ENCODE measurements around the gene MMAA.
"Not testable (repeated sequence)": the region's sequence is repeated elsewhere in the genome, so short reads cannot be mapped to it uniquely, and the experiment has no call there.

The MMAA gene

DNA sequence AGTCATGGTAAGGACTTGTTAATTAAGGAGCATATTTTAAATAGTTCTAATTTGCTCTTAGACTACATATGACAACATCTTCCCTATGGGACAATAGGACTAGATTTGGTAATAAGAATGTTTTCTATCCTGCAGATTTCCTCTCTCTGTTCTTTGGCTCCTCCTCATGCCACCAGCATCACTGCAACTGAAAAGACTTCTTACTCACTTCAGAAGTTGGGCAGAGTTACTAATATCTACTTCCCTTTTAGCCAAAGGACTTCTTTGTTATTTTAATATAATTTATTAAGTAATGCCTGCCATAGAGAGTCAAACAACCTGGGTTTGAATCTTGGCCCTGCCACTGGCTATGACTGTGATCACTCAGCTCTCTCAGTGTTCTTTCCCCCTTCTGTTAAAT is 16.4 kb downstream of the MMAA start:
- no peak for DNase-seq

DNA sequence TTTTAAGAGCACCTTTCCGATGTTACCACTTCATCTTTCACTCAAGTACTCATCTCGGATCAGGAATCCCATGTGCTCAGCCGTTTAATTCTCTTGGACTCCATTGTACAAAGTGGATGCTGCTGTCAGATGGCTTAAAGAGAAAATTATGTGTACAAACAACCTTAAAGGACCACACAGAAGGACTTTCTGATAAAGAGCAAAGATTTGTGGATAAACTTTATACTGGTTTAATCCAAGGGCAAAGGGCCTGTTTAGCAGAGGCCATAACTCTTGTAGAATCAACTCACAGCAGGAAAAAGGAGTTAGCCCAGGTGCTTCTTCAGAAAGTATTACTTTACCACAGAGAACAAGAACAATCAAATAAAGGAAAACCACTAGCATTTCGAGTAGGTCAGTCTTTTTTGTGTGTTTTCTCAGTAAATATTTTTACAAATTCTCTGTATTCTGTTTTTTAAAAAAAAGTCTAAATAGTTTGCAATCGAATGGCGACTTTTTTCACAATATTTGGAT is 20.1 kb downstream of the MMAA start:
- no peak for DNase-seq

DNA sequence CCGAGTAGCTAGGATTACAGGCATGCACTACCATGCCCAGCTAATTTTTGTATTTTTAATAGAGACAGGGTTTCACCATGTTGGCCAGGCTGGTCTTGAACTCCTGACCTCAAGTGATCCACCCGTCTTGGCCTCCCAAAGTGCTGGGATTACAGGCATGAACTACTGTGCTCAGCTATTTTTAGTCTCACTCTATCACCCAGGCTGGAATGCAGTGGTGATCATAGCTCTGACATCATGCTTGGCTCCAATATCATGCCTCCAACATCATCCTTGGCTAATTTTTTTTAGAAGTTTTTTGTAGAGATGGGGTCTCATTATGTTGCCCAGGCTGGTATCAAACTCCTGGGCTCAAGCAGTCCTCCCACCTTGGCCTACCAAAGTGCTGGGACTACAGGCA is 21.1 kb downstream of the MMAA start:
- peak; percentile 75 for DNase-seq

DNA sequence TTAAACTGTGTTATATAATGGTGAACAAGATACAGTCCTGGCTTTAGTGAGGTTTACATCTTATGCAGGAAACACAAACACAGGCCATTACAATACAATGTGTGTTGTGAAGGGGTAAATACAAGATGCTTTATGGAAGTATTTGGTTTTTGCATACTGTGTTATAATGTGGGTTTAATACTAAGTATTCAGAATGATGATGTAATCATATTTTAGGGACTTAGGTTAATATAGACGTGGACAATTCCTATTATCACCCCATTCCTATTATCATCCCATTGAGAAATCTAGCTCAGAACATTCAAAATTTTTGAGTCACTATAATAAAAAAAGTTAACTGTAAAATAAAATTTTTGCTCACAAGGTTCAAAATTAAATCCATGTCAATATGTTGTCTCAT is 24.1 kb downstream of the MMAA start:
- DNase-seq = no peak

DNA sequence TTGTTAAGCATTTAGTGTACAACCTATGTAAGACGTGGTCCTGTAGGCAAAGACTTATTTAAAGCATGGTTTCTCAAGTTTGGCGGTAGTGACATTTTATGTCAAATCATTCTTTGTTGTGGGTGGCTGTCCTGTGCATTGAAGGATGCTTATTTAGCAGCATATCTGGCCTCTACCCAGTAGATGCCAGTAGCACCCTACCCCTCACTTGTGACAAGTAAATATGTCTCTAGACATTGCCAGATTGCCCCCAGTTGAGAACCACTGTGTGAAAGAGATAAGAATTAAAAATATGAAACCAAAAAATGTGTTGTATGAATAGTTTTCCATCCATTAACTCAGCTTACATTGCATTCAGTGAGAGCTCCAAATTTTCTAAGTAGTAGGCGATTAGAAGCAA is 25.5 kb downstream of the MMAA start:
- peak; percentile 5 for DNase-seq

DNA sequence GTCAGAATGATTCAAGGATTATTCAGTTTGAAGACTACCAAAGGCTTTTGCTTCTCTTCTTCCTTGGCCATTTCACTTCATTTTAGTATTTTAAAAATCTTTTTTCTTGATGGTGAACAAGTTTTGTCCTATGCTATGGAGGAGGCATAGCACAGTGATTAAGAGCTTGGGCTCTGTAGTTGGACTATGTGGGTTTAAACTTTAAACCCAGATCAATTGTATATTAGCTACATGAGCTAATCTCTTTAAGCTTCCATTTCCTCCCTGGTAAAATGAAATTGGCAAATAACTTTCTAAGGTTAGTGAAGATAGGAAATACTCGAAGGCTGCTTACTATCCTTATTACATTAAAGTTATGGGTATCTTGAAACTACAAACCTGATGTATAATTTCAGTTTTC is 37.0 kb downstream of the MMAA start:
- no peak for DNase-seq

DNA sequence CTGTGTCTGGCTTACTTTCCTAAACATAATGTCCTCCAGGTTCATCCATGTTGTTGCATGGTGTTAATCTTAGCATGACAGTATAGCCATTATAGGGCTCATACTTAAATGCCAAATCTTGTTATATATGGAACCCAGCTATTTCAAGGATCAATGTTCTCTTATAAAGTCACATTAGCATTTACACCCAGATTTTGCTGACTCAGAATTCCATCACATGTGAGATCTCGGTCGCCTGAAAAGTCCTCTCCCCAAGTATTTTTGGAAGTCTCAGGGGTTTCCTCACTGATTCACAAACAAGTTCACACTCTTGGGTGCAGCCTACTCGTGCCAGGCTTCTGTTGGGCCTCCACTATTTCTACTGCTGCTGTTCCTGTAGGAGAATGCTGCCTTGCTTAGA is 40.9 kb downstream of the MMAA start:
- no peak for DNase-seq

DNA sequence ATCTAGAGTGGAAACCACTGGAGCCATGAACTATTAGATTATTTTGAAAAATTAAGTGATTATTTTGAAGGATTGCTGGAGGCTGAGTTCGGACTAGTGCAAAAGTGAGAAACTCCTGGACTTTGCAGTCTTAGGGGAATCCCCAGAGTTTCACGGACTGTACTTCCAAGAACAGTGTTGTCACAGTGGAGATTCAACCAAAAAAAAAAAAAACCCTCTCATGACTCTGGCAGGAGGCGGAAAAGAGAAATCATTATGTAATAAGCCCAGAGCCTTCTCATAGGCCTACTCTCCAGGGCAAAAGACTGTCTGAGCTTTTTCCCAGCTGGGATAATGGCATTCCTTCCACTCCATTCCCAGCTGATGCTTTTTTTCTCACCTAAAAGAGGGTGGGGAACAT is 44.0 kb downstream of the MMAA start:
- no peak for DNase-seq

DNA sequence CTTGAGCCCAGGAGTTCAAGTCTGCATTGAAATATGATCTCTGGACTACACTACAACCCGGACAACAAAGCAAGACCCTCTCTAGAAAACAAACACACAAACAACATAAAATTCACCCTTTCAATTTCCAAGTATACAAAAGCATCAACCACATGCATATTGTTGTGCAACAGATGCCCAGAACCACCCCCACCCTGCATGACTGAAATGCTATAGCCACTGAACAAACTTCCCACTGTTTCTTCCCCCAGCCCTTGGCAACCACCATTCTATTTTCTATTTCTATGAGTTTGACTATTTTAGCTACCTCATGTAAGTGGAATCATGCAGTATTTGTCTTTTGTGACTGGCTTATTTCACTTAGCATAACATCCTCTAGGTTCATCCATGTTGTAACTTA is 46.6 kb downstream of the MMAA start:
- no peak for DNase-seq

DNA sequence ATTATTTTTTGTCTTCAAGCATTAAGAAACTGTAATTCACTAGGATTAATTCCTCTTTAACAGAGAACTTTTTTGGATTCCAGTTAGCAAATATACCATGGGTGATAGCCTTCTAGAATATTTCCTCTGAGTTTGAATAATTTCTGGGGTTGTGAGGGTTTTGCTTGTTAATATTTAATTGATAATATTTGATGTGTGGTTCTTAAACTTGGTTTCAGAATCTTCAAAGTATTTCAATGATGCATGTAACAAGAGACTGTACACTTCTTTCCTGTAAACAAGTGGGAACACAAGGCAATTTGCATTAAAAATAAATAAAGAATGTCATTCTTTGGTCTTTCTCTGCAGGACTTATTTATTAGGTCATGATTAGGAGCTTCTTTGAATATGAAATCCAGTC is 51.2 kb downstream of the MMAA start:
- DNase-seq = no peak

DNA sequence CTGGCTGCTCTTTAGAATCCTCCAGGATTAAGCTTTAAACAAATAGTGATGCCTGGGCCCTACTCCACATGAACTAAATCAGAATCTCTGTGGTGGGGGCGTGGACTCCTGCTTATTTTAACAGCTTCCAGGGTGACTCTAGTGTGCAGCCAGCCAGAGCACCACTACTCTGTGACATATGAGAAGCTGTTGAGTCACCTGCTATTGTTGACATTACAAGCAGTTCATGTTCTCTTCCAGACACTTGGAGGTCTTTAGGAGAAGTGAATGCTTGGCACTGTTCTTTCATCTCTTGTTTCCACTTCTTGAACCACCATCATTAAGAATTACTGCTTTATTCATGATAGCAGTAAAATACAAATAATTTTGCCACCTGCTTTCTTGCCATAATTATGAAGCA is 60.3 kb downstream of the MMAA start:
- peak; percentile 76 for DNase-seq

DNA sequence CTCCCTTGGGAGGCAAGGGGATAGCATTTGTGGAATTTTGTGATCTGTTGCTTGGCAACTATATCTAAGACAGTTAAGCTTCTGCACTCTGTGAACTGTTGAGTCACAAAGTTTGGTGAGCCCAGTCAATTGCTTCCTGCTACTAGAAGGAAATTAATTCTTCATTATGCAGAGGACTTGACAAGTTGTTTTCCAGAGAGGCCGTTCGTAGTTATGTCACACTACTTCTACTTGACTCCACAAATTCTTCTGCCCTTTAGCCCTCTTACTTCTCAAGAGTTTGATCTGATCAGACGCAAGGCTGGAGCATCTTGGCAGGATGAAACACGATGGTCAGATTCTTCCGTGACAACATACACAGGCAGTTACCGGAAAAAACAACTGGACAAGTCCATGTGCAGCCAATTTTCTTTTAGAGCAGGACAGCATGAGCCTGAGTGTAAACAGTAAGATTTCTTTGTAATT is 60.8 kb downstream of the MMAA start, which contains the start of gene C4orf51:
Gene C4orf51, plus strand, starts transcription at position 156 of the 465 bp plus-strand sequence. Its CDS starts 58 bp downstream, at position 214.
- DNase-seq = peak; percentile 62

DNA sequence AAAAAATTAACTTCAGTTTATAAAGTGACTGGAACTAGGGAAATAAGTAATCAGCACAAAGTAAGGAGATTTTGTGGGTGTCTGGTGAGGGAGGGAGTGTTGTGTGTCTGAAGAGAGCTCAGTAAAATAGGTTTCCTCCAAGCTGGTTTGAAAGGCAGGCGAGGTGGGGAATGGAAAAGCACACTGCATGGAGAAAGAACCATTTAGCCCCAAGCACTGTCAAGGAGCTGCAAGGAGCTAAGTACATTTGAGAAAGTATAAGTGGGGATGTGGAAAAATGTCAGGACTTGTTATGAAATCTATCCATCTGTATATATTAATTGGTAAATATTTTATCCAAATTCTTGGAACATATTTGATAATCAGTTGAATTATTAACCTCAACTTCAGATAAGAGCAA is 61.7 kb downstream of the MMAA start:
- no peak for DNase-seq

DNA sequence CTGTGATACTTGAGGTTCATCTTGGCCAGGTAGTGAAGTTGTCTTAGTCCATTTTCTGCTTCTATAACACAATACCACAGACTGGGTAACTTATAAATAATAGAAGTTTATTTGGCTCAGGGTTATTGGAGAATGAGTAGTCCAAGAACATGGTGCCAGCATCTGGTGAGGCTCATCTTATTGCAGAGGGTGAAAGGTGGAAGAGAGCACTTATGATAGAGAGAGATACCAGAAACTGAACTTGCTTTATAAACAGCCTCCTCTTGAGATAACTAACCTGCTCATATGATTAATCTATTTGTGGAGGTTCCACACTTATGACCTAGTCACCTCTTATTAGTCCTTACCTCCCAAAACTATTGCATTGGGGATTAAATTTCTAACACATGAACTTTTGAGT is 62.3 kb downstream of the MMAA start:
- no peak for DNase-seq

DNA sequence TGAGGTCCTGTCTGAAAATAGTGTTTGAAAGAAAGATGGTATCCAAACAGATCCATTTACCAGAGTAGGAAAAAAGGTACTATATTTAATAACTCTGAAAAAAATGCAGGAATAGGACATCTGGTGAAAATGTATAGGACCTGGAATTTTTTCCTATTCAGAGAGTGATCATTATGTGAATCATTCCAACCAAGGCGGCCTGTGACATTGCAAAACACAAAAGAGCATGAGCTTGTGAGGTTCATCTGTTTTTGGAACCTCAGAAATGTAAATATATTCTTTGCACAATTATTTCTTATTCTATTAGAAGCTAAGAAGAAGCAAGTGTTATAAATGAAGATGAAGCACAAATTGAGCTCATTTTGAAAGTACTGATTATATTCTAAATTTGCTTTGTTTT is 62.8 kb downstream of the MMAA start:
- peak; percentile 43 for DNase-seq

DNA sequence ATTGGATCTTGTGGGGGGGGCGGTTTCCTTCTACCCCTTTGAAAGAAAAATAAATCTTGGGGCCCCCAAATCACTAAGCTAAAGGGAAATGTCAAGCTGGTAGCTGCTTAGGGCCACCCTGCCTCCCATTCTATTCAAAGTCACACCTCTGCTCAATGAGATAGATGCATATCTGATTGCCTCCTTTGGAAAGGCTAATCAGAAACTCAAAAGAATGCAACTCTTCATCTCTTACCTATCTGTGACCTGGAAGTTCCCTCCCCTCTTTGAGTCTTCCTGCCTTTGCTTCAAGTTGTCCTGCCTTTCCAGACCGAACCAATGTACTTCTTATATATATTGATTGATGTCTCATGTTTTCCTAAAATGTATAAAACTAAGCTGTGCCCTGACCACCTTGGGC is 67.8 kb downstream of the MMAA start:
- no peak for DNase-seq

DNA sequence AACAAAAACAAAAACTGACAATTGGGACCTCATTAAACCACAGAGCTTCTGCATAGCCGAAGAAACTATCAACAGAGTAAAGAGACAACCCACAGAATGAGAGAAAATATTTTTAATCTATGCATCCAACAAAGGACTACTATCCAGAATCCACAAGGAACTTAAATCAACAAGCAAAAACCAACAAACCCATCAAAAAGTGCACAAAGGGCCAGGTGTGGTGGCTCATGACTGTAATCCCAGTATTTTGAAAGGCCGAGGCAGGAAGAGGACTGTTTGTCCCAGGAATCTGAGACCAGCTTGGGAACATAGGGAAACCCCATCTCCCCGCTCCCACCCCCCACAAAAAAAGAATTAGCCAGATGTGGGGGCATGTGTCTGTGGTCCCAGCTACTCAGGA is 71.4 kb downstream of the MMAA start:
- no peak for DNase-seq

DNA sequence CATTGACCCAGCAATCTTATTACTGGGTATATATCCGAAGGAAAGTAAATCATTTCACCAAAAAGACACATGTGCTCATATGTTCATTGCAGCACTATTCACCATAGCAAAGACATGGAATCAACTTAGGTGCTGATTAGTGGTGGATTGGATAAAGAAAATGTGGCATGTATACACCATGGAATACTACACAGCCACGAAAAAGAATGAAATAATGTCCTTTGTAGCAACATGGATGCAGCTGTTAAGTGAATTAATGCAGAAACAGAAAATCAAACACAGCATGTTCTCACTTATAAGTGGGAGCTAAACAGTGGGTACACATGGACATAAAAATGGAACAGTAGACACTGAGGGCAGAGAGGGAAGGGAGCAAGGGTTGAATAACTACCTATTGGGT is 72.2 kb downstream of the MMAA start:
- not testable (repeated sequence) for DNase-seq

DNA sequence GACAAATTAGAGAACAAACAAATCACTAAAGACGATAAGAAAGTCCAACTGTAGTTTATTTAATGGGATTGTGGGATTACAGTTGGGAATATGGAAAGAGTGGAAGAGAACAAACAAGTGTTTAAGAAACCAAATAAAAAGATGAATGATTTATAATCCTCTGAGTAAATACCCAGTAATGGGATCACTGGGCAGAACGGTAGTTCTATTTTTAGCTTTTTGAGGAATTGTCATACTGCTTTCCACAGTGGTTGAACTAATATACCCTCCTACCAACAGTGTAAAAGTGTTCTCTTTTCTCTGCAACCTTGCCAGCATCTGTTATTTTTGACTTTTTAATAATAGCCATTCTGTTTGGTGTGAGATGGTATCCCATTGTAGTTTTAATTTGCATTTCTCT is 75.7 kb downstream of the MMAA start:
- DNase-seq = no peak

DNA sequence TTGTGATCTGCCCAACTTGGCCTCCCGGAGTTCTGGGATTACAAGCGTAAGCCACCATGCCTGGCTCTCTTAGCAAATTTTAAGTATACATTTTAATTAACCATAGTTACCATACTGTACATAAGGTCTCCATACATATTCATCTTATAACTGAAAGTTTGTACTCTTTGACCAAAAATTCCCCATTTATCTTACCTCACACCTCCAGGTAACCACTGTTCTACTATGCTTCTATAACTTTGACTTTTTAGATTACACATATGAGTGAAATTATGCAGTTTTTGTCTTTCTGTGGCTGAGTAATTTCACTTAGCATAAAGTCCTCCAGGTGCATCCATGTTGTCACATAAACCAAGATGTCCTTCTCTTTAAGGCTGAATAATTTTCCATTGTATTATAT is 78.1 kb downstream of the MMAA start:
- no peak for DNase-seq

DNA sequence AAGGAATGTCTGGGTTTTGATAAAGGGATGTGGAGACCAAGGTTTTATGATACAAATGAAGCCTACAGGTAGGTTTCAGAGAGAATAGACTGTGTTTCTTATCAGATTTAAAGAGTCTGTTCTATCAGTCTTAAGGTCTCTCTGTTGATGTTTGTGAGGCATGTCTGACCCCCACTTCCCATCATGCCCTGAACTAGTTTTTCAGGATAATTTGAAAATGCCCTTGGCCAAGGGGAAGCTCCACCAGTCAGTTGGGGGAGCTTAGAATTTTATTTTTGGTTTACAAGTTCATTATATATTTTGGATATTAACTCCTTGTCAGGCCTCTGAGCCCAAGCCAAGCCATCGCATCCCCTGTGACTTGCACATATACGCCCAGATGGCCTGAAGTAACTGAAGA is 79.3 kb downstream of the MMAA start:
- DNase-seq = no peak

DNA sequence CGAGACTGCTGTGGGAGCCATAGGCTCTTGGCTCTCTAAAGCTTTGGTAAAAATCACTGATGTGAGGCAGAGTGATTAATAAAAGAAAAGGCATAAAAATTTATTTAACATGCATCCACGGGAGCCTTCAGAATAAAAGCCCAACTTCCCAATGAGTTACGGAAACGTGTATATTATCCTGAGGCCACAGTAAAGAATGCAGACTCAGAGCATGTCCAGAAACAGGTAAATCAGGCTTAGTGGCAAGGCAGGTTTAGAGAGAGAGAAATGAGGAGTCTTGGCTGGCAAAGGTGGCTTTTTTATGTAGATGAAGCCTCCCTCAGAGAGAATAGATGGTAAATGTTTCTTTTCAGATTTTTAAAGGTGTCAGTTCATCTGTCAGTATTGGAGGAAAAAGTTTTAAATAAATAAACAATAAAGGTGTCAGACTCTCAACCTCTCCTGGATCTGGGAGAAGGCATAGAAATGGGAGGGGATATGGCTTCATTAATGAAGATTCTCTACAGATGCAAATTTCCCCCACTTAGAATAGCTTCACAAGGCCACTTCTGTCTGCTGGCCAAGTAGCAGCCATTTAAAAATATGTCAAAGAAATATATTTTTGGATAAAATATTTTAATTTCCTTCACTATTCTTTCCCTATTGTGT is 84.8 kb downstream of the MMAA start:
- no peak for DNase-seq

DNA sequence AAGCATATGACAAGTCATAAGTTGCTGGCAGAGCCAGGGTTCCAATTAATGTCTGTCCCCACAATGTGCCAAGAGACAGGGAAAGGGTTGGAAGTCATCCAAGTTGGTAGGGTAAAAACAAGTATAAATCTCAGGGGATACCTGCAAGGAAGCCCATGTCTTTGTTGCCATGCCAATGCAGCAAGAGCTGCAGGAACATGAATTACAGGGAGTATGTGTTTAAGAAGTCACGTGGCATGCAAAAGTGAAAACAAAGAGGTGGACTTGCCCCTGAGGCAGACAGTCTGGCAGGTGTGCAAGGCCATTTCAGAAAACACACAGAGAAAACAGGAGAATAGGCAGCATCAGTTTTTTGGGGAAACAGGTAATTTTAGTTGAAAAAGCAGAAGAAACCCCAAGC is 90.2 kb downstream of the MMAA start:
- DNase-seq = no peak
